ENCODE data around the gene RTKN. TPM values are rescaled to one million over a fixed set of nuclear protein-coding genes. Genes with fewer than 3 reads are reported as not detected.

Gene RTKN
- total RNA-seq, 6 experiments from 2014 or later: 12.7 to 14.8 (median 13.6) TPM

DNA sequence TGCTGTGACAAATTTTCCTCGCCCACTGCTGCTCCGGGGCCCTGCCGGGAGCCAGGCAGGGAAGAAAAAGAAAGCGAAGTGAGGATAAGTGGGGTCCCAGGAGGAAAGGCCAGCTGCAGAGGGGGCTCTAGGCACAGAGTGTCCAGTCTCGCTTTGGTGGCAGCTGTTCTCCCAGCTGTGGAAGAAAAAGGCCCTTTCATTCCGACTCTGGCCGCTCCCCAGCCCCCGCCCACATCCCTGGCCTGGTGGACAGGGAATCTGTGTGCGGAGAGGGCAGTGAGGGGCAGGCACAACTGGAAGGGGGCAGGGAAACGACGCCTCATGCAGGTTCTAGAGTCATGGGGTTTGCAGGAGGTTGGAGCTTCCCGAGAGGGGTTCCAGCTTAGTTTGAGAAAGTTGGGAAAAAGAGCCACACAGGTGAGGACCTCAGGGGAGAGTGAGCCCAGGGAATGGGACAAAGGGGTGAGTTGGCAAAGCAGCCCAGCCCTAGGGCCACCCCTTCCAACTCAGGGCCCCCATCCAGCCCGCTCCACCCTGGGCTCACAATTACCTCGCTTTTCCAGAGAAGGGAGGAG, 1.8 kb downstream of the RTKN start:
- Mint-ChIP-seq H3K4me3 (peak overlapping the region; percentile 95), H3K27ac (peak overlapping the region; percentile 74), H3K36me3 (ENCODE audit: low read depth) (no peaks in the 10 kb centered on the region), H3K9me3 (no peaks in the 10 kb centered on the region), H3K4me1 (ENCODE audit: low read depth) (peaks cover 51% of the 10 kb centered on the region), H3K27me3 (ENCODE audit: insufficient read depth) (no peaks in the 10 kb centered on the region; the same call in 1 of the 2 replicates)
- DNase-seq: peak; percentile 33
- TF ChIP-seq CTCF (IDR thresholded peaks at IDR 0.05): no peak

DNA sequence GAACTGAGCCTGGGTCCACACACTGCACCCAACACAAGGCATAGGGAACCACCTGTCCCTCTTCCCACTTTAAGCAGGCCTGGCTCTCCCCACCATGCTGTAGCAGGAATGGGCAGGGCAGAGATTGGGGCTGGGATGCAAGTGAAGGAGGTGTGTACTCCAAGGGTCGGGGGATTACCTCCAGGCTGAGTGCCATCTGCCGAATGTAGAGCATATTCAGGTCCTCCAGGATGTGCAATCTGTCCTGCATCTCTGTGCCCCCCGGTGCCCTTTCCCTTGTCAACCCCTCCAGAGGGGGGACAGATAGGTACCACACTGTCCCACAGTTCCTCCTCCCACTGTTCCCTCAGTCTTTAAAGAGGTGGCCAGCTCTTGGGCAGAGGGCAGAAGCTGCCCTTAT, 2.4 kb downstream of the RTKN start:
- DNase-seq: no peak
- TF ChIP-seq CTCF (IDR thresholded peaks at IDR 0.05): no peak
- Mint-ChIP-seq H3K4me3 (peak overlapping the region; percentile 95), H3K9me3 (no peaks in the 10 kb centered on the region), H3K36me3 (ENCODE audit: low read depth) (no peaks in the 10 kb centered on the region), H3K27ac (peak overlapping the region; percentile 74), H3K27me3 (ENCODE audit: insufficient read depth) (no peaks in the 10 kb centered on the region; the same call in 1 of the 2 replicates), H3K4me1 (ENCODE audit: low read depth) (peaks cover 47% of the 10 kb centered on the region)

DNA sequence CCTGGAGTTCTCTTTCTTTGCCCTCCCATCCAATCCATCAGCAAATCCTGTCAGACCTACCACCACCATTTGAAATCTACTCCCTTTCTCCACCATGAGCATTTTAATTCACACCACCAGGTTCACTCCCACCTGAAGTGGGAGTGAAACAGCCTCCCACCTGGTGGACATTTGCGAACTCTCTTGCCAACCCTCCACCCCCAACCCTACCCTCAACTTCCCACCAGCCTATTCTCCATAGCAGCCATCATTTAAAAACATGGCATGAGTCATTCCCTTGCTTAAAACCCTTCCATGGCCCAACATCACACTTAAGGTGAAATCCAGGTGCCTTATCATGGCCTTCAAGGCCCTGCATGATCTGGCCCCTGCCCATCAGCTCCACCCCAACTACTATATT, 3.5 kb downstream of the RTKN start:
- H3K36me3 Mint-ChIP-seq (ENCODE audit: low read depth): no peaks in the 10 kb centered on the region
- H3K4me1 Mint-ChIP-seq (ENCODE audit: low read depth): peaks cover 41% of the 10 kb centered on the region
- H3K27ac Mint-ChIP-seq: no peak overlapping the region
- no peaks in the 10 kb centered on the region; the same call in 1 of the 2 replicates for H3K27me3 Mint-ChIP-seq (ENCODE audit: insufficient read depth)
- TF ChIP-seq CTCF (IDR thresholded peaks at IDR 0.05): no peak
- no peak for DNase-seq
- H3K9me3 Mint-ChIP-seq: no peaks in the 10 kb centered on the region
- H3K4me3 Mint-ChIP-seq: peak overlapping the region; percentile 18; the same call in 1 of the 2 replicates

GRCh38 chr2:74436848-74437695, 4.7 kb downstream of the RTKN start:
- H3K27me3 Mint-ChIP-seq (ENCODE audit: insufficient read depth): no peaks in the 10 kb centered on the region; the same call in 1 of the 2 replicates
- no peaks in the 10 kb centered on the region for H3K36me3 Mint-ChIP-seq (ENCODE audit: low read depth)
- peaks cover 41% of the 10 kb centered on the region for H3K4me1 Mint-ChIP-seq (ENCODE audit: low read depth)
- no peaks in the 10 kb centered on the region for H3K9me3 Mint-ChIP-seq
- no peak for TF ChIP-seq CTCF (IDR thresholded peaks at IDR 0.05)
- no peak overlapping the region for H3K27ac Mint-ChIP-seq
- no peak for DNase-seq
- H3K4me3 Mint-ChIP-seq: no peak overlapping the region

DNA sequence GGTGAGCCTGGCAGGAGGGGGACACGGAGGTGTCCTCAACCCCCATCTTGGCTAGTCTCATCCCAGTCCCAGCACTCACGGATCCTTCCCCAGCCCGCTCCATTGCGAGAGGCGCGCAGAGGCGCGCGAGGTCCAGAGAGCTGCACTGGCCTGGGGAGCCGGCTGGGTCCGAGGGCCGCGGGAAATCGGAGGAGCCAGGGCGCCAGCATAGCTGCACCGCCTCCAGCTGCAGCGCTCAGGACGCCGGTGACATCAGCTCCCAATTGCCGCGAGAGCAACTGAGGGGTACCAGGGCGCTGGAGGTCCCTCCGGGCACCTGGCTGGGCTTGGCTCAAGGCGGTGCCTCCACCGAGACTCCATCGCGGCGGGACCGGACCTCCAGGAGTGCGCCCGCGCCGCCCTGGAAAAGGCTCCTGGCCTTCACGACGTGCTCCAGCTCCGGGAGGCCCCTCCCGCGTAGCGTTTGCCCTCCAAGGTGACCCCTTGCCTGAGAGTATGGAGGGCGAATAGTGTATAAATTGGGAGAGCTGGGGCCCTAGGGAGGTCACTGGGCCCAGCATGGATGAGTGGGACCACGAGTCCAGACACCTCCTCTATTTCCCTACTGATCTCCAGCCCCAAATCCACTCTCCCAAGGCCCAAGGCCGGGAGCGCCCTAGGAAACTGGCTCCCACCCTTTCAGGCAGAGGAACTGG, 5.5 kb downstream of the RTKN start:
- Mint-ChIP-seq H3K4me1 (ENCODE audit: low read depth) (peaks cover 41% of the 10 kb centered on the region), H3K9me3 (no peaks in the 10 kb centered on the region), H3K36me3 (ENCODE audit: low read depth) (no peaks in the 10 kb centered on the region), H3K27ac (no peak overlapping the region), H3K4me3 (no peak overlapping the region), H3K27me3 (ENCODE audit: insufficient read depth) (no peaks in the 10 kb centered on the region; the same call in 1 of the 2 replicates)
- TF ChIP-seq CTCF (IDR thresholded peaks at IDR 0.05): no peak
- DNase-seq: no peak
